ENCODE data around the gene VPS35L. TPM values are rescaled to one million over a fixed set of nuclear protein-coding genes. Genes with fewer than 3 reads are reported as not detected.

VPS35L gene
- total and polyA plus RNA-seq, 2 of the 13 experiments (the other 11 are each of a cell fraction or from before 2014, with no cell fraction given) = 1.4 to 1.6 TPM

DNA sequence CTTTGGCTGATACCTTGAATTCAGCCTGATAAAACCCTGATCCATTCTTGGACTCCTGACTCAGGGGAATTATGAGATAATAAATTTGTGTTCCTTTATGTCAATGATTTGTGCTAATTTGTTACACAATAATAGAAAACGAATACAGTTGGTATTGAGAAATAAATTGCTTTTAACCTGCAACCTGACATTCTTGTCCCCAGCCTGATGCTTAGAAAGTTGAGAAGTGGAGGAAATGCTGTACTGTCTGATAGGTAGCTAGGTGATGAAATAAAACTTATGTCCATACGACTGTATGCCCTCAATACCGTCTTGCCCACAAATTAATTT, 173.1 kb downstream of the VPS35L start:
- ChIA-PET POLR2A (interaction anchor here (1.2 kb wide), 1 partner anchor 11 kb away, joined by 3 read pairs; the partner anchor contains the start of genes IQCK and KNOP1), CTCF (ENCODE audit: low intra/inter-chr PET ratio, low total read pairs) (no interaction called here)
- Histone ChIP-seq H3K4me3 (replicated peaks in 1 of 3; ENCODE audit: insufficient read depth in 1 of 3, low read depth in 2 of 3, low read length in 3 of 3) (no peak overlapping the region), H3K9ac (ENCODE audit: insufficient read depth, low read depth, low read length) (no peak overlapping the region), H4K20me1 (ENCODE audit: insufficient read depth, low read length) (no peaks in the 10 kb centered on the region), H3K9me3 (ENCODE audit: low read length) (no peaks in the 10 kb centered on the region), H3K4me2 (ENCODE audit: low read depth, low read length) (no peak overlapping the region), H3K4me1 (ENCODE audit: insufficient read depth, low read length) (no peaks in the 10 kb centered on the region), H3K36me3 (replicated peaks in 1 of 2; ENCODE audit: control insufficient read depth in 1 of 2, insufficient read depth in 2 of 2, low read length in 2 of 2) (no peaks in the 10 kb centered on the region), H2AFZ (ENCODE audit: low read length) (no peak overlapping the region), H3K27me3 (ENCODE audit: control insufficient read depth in 1 of 2, insufficient read depth in 2 of 2, low read length in 2 of 2) (no peaks in the 10 kb centered on the region), H3K79me2 (ENCODE audit: insufficient read depth, low read length) (no peaks in the 10 kb centered on the region), H3K27ac (ENCODE audit: extremely low read length, insufficient read depth, low read length) (no peak overlapping the region)
- intact Hi-C loops (cut with micrococcal nuclease; ENCODE audit: unreplicated experiment) (no loop called here), in situ Hi-C loops (cut with HindIII; ENCODE audit: extremely low pct_ligation_motif_present, low pct_unique_long_range_greater_than_20kb) (no loop called here)
- ATAC-seq (no peak), FAIRE-seq (no peak), DNase-seq (ENCODE audit: low spot score) (no peak)
- WGBS (ENCODE audit: low lambda C conversion rate) = 93% methylated on average over 3 of the region's 3 CpGs
- TF ChIP-seq ZNF557 (CRISPR knock-in tag; IDR thresholded peaks at IDR 0.05) (no peak), CEBPB (IDR thresholded peaks at IDR 0.05; ENCODE audit: borderline replicate concordance, low read depth, low read length) (peak; percentile 66; the same call in 1 of the 2 replicates)
- no TSS peak for BruUV-seq (replicated peaks)

DNA sequence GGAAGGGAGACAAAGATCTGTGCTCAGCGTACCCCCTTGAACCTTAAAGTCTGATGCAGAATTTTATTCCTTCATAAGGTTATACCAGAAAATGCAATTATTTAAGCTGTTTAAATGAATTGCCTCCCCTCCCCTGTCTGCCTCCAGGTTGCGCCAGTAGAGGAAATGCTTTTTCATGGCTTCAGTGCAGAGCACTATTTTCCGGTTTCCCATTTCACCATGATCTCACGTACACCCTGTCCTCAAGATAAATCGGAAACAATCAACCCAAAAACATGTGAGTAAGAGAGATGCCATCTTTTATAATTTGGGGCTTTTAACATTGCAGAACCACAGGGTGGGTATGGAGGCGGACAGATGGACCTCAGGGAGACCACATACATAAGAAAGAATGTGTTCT, 178.0 kb downstream of the VPS35L start:
- Histone ChIP-seq H4K20me1 (ENCODE audit: insufficient read depth, low read length) (no peaks in the 10 kb centered on the region), H3K4me3 (replicated peaks in 1 of 3; ENCODE audit: insufficient read depth in 1 of 3, low read depth in 2 of 3, low read length in 3 of 3) (no peak overlapping the region), H3K79me2 (ENCODE audit: insufficient read depth, low read length) (no peaks in the 10 kb centered on the region), H3K36me3 (replicated peaks in 1 of 2; ENCODE audit: control insufficient read depth in 1 of 2, insufficient read depth in 2 of 2, low read length in 2 of 2) (no peaks in the 10 kb centered on the region), H3K9ac (ENCODE audit: insufficient read depth, low read depth, low read length) (no peak overlapping the region), H3K27me3 (ENCODE audit: control insufficient read depth in 1 of 2, insufficient read depth in 2 of 2, low read length in 2 of 2) (no peaks in the 10 kb centered on the region), H3K27ac (ENCODE audit: extremely low read length, insufficient read depth, low read length) (no peak overlapping the region), H2AFZ (ENCODE audit: low read length) (no peak overlapping the region), H3K9me3 (ENCODE audit: low read length) (no peaks in the 10 kb centered on the region), H3K4me1 (ENCODE audit: insufficient read depth, low read length) (peaks cover 9% of the 10 kb centered on the region), H3K4me2 (ENCODE audit: low read depth, low read length) (no peak overlapping the region)
- ChIA-PET POLR2A (interaction anchor here (1.0 to 1.6 kb wide), 2 partner anchors 10 to 15 kb away, joined by 3 to 4 read pairs; partner anchors contain the start of genes IQCK and KNOP1), CTCF (ENCODE audit: low intra/inter-chr PET ratio, low total read pairs) (no interaction called here)
- FAIRE-seq (no peak), ATAC-seq (no peak), DNase-seq (ENCODE audit: low spot score) (no peak)
- 96% methylated on average over 6 of the region's 6 CpGs for WGBS (ENCODE audit: low lambda C conversion rate)
- in situ Hi-C loops (cut with HindIII; ENCODE audit: extremely low pct_ligation_motif_present, low pct_unique_long_range_greater_than_20kb) (no loop called here), intact Hi-C loops (cut with micrococcal nuclease; ENCODE audit: unreplicated experiment) (no loop called here)
- no TSS peak for BruUV-seq (replicated peaks)
- TF ChIP-seq MTA1 (CRISPR knock-in tag; IDR thresholded peaks at IDR 0.05; ENCODE audit: borderline replicate concordance) (no peak), ZNF746 (CRISPR knock-in tag; IDR thresholded peaks at IDR 0.05) (no peak), ZFP41 (CRISPR knock-in tag; IDR thresholded peaks at IDR 0.05; ENCODE audit: borderline replicate concordance) (no peak), MED8 (CRISPR knock-in tag; IDR thresholded peaks at IDR 0.05; ENCODE audit: insufficient replicate concordance) (no peak), ZNF225 (CRISPR knock-in tag; IDR thresholded peaks at IDR 0.05) (no peak), SRSF1 (optimal IDR thresholded peaks at IDR 0.05; ENCODE audit: low read depth, low read length) (no peak), NR2F2 (IDR thresholded peaks at IDR 0.05; ENCODE audit: borderline replicate concordance, low read depth) (no peak)
- TF ChIP-seq, protein P1, sequence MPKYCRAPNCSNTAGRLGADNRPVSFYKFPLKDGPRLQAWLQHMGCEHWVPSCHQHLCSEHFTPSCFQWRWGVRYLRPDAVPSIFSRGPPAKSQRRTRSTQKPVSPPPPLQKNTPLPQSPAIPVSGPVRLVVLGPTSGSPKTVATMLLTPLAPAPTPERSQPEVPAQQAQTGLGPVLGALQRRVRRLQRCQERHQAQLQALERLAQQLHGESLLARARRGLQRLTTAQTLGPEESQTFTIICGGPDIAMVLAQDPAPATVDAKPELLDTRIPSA (CRISPR knock-in tag; IDR thresholded peaks at IDR 0.05; ENCODE audit: borderline replicate concordance) = no peak
- TF ChIP-seq, protein P2, sequence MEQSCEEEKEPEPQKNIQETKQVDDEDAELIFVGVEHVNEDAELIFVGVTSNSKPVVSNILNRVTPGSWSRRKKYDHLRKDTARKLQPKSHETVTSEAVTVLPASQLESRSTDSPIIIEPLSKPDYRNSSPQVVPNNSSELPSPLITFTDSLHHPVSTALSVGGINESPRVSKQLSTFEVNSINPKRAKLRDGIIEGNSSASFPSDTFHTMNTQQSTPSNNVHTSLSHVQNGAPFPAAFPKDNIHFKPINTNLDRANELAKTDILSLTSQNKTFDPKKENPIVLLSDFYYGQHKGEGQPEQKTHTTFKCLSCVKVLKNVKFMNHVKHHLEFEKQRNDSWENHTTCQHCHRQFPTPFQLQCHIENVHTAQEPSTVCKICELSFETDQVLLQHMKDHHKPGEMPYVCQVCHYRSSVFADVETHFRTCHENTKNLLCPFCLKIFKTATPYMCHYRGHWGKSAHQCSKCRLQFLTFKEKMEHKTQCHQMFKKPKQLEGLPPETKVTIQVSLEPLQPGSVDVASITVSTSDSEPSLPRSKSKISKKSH (CRISPR knock-in tag; IDR thresholded peaks at IDR 0.05; ENCODE audit: borderline replicate concordance) = no peak
- TF ChIP-seq, protein P3, sequence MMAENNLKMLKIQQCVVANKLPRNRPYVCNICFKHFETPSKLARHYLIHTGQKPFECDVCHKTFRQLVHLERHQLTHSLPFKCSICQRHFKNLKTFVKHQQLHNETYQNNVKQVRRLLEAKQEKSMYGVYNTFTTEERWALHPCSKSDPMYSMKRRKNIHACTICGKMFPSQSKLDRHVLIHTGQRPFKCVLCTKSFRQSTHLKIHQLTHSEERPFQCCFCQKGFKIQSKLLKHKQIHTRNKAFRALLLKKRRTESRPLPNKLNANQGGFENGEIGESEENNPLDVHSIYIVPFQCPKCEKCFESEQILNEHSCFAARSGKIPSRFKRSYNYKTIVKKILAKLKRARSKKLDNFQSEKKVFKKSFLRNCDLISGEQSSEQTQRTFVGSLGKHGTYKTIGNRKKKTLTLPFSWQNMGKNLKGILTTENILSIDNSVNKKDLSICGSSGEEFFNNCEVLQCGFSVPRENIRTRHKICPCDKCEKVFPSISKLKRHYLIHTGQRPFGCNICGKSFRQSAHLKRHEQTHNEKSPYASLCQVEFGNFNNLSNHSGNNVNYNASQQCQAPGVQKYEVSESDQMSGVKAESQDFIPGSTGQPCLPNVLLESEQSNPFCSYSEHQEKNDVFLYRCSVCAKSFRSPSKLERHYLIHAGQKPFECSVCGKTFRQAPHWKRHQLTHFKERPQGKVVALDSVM (CRISPR knock-in tag; IDR thresholded peaks at IDR 0.05) = no peak
- TF ChIP-seq, protein P4, sequence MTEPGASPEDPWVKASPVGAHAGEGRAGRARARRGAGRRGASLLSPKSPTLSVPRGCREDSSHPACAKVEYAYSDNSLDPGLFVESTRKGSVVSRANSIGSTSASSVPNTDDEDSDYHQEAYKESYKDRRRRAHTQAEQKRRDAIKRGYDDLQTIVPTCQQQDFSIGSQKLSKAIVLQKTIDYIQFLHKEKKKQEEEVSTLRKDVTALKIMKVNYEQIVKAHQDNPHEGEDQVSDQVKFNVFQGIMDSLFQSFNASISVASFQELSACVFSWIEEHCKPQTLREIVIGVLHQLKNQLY (CRISPR knock-in tag; IDR thresholded peaks at IDR 0.05) = no peak

Measured in HepG2 (cell line).